GM18526 (cell line): Measurements from ENCODE around the gene KPNA2.
"Not testable (repeated sequence)": the region's sequence is repeated elsewhere in the genome, so short reads cannot be mapped to it uniquely, and the experiment has no call there.

Experiments
- POLR2A ChIP-seq: IDR thresholded peaks from 3 replicates; pipeline ENCODE4 v1.6.1; 2011; ENCODE audit not compliant: insufficient read length; ENCODE audit errors: extremely low read depth

Gene KPNA2

GRCh38 chr17:68035523-68036303 lies at the start of gene KPNA2:
TSS of gene KPNA2 (plus strand) at chr17:68035735. CDS start at chr17:68037133, 1,398 bp downstream.
- peak; percentile 83 for TF ChIP-seq POLR2A

- no peak for TF ChIP-seq POLR2A
These were observed 44.6 kb upstream of the KPNA2 start for GRCh38 chr17:67990909-67991308.

GRCh38 chr17:67992548-67993152 lies 42.9 kb upstream of the KPNA2 start:
- no peak for TF ChIP-seq POLR2A

GRCh38 chr17:67993153-67993997 lies 42.2 kb upstream of the KPNA2 start:
- peak; percentile 16 for TF ChIP-seq POLR2A

GRCh38 chr17:67993998-67994361 lies 41.6 kb upstream of the KPNA2 start:
- TF ChIP-seq POLR2A: no peak

- no peak for TF ChIP-seq POLR2A
These were observed 40.5 kb upstream of the KPNA2 start for GRCh38 chr17:67994817-67995569.

GRCh38 chr17:67995570-67996263 lies 39.8 kb upstream of the KPNA2 start:
- TF ChIP-seq POLR2A: no peak

- not testable (repeated sequence) for TF ChIP-seq POLR2A
These were observed 39.0 kb upstream of the KPNA2 start, which contains the start of gene C17orf58 for GRCh38 chr17:67996301-67997171. TSS of gene C17orf58 (minus strand) at chr17:67996469. CDS start at chr17:67996198, 271 bp downstream.

- TF ChIP-seq POLR2A: no peak
These were observed 37.1 kb upstream of the KPNA2 start for GRCh38 chr17:67998466-67998865.

- TF ChIP-seq POLR2A: no peak
These were observed 36.1 kb upstream of the KPNA2 start for GRCh38 chr17:67999291-67999911.

- no peak for TF ChIP-seq POLR2A
These were observed 31.3 kb upstream of the KPNA2 start for GRCh38 chr17:68004201-68004600.

GRCh38 chr17:68006797-68007196 lies 28.7 kb upstream of the KPNA2 start:
- TF ChIP-seq POLR2A: no peak

GRCh38 chr17:68011199-68011665 lies 24.3 kb upstream of the KPNA2 start:
- no peak for TF ChIP-seq POLR2A
